ENCODE data around the gene DHRS7C. TPM values are rescaled to one million over a fixed set of nuclear protein-coding genes. Genes with fewer than 3 reads are reported as not detected.

Gene DHRS7C
- total and polyA plus RNA-seq, 2 donors (not counting 3 experiments of a cell fraction or from before 2014, with no cell fraction given) = not detected

DNA sequence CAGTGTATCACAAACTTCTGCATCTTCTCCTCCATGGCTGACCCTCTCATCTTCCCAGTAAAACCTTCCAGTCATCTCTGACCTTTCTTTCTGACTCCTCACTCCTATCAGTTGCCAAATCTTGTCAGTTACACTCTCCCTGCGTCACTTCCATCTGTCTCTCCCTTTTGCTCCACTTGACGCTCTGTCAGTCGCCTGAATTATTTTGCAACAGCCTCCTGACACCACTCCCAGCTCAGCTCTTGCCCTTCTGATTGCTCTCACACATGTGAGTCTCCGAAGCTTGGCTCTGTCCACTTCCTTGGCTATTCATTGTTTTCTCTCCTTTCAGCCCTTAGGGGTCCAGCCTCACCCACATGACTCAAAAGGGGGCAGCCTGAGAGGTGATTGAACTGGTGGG is 27.7 kb downstream of the DHRS7C start:
- H3K9me3 ChIP-seq (replicated peaks; ENCODE audit: control insufficient read depth, insufficient read depth, low read length) = no peaks in the 10 kb centered on the region
- no peaks in the 10 kb centered on the region for H4K20me1 ChIP-seq (replicated peaks; ENCODE audit: control insufficient read depth, extremely low read depth, insufficient read depth, low read length)
- dilution Hi-C loops (cut with MboI; ENCODE audit: extremely low pct_ligation_motif_present, low sequenced_read_pairs) (no loop called here), intact Hi-C loops (cut with micrococcal nuclease) (no loop called here)
- H3K4me3 ChIP-seq (replicated peaks in 1 of 3; ENCODE audit: insufficient read depth in 1 of 3, low read depth in 1 of 3, low read length in 3 of 3) = no peak overlapping the region
- H2AFZ ChIP-seq (ENCODE audit: low read depth, low read length) = no peak overlapping the region
- DNase-seq (ENCODE audit: low read depth, low spot score) = no peak
- ChIA-PET POLR2A (no interaction called here), CTCF (no interaction called here)
- no peak overlapping the region for H3K9ac ChIP-seq (replicated peaks; ENCODE audit: extremely low read depth, insufficient read depth, low read length)
- H3K27ac ChIP-seq (ENCODE audit: insufficient read depth, low read depth, low read length) = no peak overlapping the region
- no peaks in the 10 kb centered on the region for H3K9me1 ChIP-seq (replicated peaks; ENCODE audit: control insufficient read depth, extremely low read depth, insufficient read depth, low read length)
- no peaks in the 10 kb centered on the region for H3K4me1 ChIP-seq (ENCODE audit: control insufficient read depth, extremely low read depth, insufficient read depth, low read length)
- no peaks in the 10 kb centered on the region for H3K79me2 ChIP-seq (ENCODE audit: control insufficient read depth, insufficient read depth, low read length)
- no peak for TF ChIP-seq POLR2AphosphoS5 (IDR thresholded peaks at IDR 0.05; ENCODE audit: insufficient read depth, low read depth, low read length)
- TF ChIP-seq JUN (IDR thresholded peaks at IDR 0.05; ENCODE audit: borderline replicate concordance, insufficient read depth, insufficient read length, low read depth) = no peak
- no peak for TF ChIP-seq GATA2 (IDR thresholded peaks at IDR 0.05; ENCODE audit: insufficient read depth, insufficient read length, low read depth, low read length)
- FAIRE-seq = no peak
- H3K4me2 ChIP-seq (ENCODE audit: insufficient read depth, low read length) = no peak overlapping the region
- no peaks in the 10 kb centered on the region for H3K27me3 ChIP-seq (ENCODE audit: control insufficient read depth in 2 of 2, insufficient read depth in 2 of 2, low read length in 2 of 2)
- H3K36me3 ChIP-seq (ENCODE audit: control insufficient read depth in 2 of 2, extremely low read depth in 1 of 2, insufficient read depth in 2 of 2, low read length in 2 of 2) = no peaks in the 10 kb centered on the region
- BruUV-seq (replicated peaks) = no TSS peak

DNA sequence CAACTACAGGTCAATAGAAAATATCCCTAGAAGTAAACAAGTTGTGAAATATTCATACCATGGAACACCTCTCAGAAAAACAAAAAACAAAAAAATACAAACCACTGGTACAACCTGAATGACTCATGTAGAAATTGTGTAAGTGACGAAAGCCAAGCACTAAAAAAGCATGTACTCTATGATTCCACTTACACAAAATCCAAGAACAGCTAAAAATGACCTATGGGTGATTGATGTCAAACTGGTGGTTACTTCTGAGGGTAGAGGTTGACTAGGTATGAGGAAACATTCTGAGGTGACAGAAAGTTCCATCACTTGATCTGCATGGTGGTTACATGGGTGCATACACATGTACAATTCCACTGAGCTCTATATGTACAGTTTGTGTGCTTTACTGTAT is 31.1 kb downstream of the DHRS7C start:
- Histone ChIP-seq H2AFZ (ENCODE audit: low read depth, low read length) (no peak overlapping the region), H3K27me3 (ENCODE audit: control insufficient read depth in 2 of 2, insufficient read depth in 2 of 2, low read length in 2 of 2) (no peaks in the 10 kb centered on the region), H3K4me2 (ENCODE audit: insufficient read depth, low read length) (no peak overlapping the region), H3K4me1 (ENCODE audit: control insufficient read depth, extremely low read depth, insufficient read depth, low read length) (no peaks in the 10 kb centered on the region), H3K36me3 (ENCODE audit: control insufficient read depth in 2 of 2, extremely low read depth in 1 of 2, insufficient read depth in 2 of 2, low read length in 2 of 2) (no peaks in the 10 kb centered on the region), H3K27ac (ENCODE audit: insufficient read depth, low read depth, low read length) (no peak overlapping the region), H3K4me3 (replicated peaks in 1 of 3; ENCODE audit: insufficient read depth in 1 of 3, low read depth in 1 of 3, low read length in 3 of 3) (no peak overlapping the region), H4K20me1 (replicated peaks; ENCODE audit: control insufficient read depth, extremely low read depth, insufficient read depth, low read length) (no peaks in the 10 kb centered on the region), H3K9ac (replicated peaks; ENCODE audit: extremely low read depth, insufficient read depth, low read length) (no peak overlapping the region), H3K9me1 (replicated peaks; ENCODE audit: control insufficient read depth, extremely low read depth, insufficient read depth, low read length) (no peaks in the 10 kb centered on the region), H3K79me2 (ENCODE audit: control insufficient read depth, insufficient read depth, low read length) (no peaks in the 10 kb centered on the region), H3K9me3 (replicated peaks; ENCODE audit: control insufficient read depth, insufficient read depth, low read length) (no peaks in the 10 kb centered on the region)
- CTCF ChIA-PET = interaction anchor here (1.0 kb wide), 1 partner anchor 8 kb away, joined by 4 read pairs; no protein-coding TSS in a partner anchor
- DNase-seq (ENCODE audit: low read depth, low spot score) (no peak), FAIRE-seq (no peak)
- BruUV-seq (replicated peaks) = no TSS peak
- intact Hi-C loops (cut with micrococcal nuclease) = no loop called here
- TF ChIP-seq EZH2 (IDR thresholded peaks at IDR 0.05; ENCODE audit: borderline replicate concordance, low read depth, low read length, severe bottlenecking) (no peak), POLR2AphosphoS5 (IDR thresholded peaks at IDR 0.05; ENCODE audit: insufficient read depth, low read depth, low read length) (no peak), POLR2A (IDR thresholded peaks at IDR 0.05; ENCODE audit: low read depth, low read length) (no peak), JUN (IDR thresholded peaks at IDR 0.05; ENCODE audit: borderline replicate concordance, insufficient read depth, insufficient read length, low read depth) (no peak), MYC (IDR thresholded peaks at IDR 0.05; ENCODE audit: low read depth, low read length) (no peak), GATA2 (IDR thresholded peaks at IDR 0.05; ENCODE audit: insufficient read depth, insufficient read length, low read depth, low read length) (no peak), FOS (IDR thresholded peaks at IDR 0.05; ENCODE audit: borderline replicate concordance, insufficient read depth, low read length) (no peak)
- TF ChIP-seq, protein P1, sequence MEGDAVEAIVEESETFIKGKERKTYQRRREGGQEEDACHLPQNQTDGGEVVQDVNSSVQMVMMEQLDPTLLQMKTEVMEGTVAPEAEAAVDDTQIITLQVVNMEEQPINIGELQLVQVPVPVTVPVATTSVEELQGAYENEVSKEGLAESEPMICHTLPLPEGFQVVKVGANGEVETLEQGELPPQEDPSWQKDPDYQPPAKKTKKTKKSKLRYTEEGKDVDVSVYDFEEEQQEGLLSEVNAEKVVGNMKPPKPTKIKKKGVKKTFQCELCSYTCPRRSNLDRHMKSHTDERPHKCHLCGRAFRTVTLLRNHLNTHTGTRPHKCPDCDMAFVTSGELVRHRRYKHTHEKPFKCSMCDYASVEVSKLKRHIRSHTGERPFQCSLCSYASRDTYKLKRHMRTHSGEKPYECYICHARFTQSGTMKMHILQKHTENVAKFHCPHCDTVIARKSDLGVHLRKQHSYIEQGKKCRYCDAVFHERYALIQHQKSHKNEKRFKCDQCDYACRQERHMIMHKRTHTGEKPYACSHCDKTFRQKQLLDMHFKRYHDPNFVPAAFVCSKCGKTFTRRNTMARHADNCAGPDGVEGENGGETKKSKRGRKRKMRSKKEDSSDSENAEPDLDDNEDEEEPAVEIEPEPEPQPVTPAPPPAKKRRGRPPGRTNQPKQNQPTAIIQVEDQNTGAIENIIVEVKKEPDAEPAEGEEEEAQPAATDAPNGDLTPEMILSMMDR (IDR thresholded peaks at IDR 0.05; ENCODE audit: extremely low read depth in 1 of 2, insufficient read depth in 1 of 2, low read depth in 1 of 2, low read length in 2 of 2) = no peak
- TF ChIP-seq, protein P2, sequence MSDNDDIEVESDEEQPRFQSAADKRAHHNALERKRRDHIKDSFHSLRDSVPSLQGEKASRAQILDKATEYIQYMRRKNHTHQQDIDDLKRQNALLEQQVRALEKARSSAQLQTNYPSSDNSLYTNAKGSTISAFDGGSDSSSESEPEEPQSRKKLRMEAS (IDR thresholded peaks at IDR 0.05; ENCODE audit: insufficient read depth, insufficient read length) = no peak
- dilution Hi-C loops (cut with MboI; ENCODE audit: extremely low pct_ligation_motif_present, low sequenced_read_pairs) = no loop called here
- POLR2A ChIA-PET = no interaction called here

Data from endothelial cell of umbilical vein (primary cell).